ENCODE measurements around the gene NTM.

GRCh38 chr11:132022733-132023478, 652.5 kb downstream of the NTM start:
- TF ChIP-seq POLR2A (IDR thresholded peaks at IDR 0.05) = no peak
- TF ChIP-seq CTCF (IDR thresholded peaks at IDR 0.05) = no peak
- no peak for TF ChIP-seq POLR2AphosphoS5 (IDR thresholded peaks at IDR 0.05)
- TF ChIP-seq EP300 (IDR thresholded peaks at IDR 0.05; ENCODE audit: low read depth) = no peak

Data from transverse colon (tissue), 4 donors.